HG02840 (cell line): ENCODE data around the gene CABYR.

ENCODE experiments used
- ATAC-seq: cut with Tn5 transposase; IDR thresholded peaks from one replicate; pipeline ENCODE4 v1.9.1; 2021; ENCODE audit warnings: mild to moderate bottlenecking, moderate library complexity, moderate number of reproducible peaks; ENCODE audit not compliant: unreplicated experiment, low FRiP score

Gene CABYR, protein sequence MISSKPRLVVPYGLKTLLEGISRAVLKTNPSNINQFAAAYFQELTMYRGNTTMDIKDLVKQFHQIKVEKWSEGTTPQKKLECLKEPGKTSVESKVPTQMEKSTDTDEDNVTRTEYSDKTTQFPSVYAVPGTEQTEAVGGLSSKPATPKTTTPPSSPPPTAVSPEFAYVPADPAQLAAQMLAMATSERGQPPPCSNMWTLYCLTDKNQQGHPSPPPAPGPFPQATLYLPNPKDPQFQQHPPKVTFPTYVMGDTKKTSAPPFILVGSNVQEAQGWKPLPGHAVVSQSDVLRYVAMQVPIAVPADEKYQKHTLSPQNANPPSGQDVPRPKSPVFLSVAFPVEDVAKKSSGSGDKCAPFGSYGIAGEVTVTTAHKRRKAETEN

DNA sequence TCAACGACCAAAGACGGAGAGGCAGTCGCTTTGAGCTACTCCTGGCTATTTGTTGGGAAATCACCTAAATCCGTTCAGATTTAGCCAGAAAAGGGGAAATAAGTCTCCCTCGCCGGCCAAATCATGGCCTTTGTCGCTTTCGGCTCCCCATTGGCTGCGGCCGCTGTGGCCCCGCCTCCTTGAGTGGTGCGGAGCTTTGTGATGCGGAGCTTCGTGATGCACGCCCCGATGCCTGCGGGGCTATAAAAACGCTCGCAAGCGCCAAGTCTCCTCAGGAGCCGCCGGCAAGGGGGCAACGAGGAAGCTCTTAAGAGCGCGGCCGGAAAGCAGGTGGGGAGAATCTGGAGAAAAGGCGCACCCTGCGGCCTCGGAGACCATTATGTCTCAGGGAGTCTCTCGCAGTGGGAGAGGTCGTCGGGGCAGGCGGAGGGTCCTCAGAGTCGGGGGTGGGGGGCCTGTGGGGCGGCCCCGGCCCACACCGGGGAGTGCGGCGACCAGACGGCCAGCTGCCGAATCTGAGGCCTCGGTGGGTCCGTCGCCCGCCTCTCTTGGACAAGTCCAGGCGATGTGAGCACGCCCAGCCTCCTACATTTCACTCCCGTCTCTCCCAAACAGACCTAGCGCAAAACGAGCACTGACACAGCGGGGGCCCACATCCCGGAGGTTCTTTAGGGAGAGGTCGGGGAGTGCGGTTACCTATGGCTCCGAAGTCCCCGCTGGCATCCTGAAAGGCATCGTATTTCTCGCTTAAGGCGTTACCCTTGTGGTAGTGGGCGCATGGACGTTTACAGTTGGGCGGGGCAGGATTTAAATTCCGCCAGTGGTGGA lies at the start of gene CABYR:
CABYR (plus strand) TSS at position 274 of the 828 bp plus-strand sequence. CDS start 4,053 bp downstream, outside the sequence.
- ATAC-seq = no peak

DNA sequence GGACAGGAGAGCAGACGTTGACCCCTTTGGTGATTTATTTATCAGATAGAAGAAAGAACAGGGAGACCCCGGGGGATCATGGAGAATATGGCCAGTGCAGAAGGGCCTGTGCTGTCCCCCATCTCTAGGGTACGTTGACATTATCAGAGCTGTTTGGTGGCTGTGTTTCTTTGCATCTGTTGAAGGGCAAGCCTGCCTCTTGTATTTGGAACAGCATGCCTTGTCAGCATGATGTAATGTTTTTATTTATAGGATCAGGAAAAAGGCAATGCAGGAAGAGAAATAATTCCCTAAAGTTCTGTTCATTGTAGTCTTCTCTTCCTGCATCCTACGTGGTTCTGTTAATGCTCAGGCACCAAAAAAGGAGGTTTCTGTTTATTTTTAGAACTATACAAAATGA lies 49.8 kb upstream of the CABYR start:
- no peak for ATAC-seq

DNA sequence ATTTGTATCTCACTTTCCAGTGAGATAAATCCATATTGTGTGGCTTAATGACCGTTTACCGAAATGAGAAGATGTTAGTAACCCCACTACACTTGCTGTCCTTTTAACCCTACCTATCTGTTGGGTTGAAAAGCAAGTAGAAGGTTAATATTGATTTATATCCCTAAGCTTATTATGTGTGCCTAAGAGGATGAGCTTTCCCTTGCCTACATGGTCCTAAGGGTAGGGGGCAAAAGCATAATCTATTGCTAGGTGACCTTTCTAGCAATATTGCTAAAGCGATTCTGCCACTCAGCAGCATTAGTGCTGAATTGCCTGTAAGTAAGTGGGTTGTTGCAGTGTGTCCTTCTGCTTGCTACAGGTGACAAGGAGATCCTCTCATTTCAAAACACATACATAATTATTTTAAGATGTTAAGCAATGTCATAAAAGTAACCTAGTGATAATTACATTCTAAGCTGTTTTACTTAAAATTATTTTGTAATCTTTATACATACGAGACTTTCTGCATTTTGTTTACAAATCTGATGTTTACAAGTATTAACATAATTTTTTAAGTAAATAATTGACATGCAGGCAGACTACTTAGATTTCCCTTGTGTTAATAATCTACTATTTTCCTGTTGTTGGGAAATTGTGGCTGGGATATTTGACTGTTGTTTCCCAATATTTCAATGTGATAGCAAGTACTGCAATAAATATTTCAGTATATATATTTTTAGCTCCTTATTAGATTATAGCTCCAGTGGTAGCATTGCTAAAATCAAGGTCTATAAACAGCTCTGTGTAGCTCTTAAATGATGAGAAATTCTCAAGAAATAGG lies 49.1 kb upstream of the CABYR start:
- ATAC-seq = no peak

DNA sequence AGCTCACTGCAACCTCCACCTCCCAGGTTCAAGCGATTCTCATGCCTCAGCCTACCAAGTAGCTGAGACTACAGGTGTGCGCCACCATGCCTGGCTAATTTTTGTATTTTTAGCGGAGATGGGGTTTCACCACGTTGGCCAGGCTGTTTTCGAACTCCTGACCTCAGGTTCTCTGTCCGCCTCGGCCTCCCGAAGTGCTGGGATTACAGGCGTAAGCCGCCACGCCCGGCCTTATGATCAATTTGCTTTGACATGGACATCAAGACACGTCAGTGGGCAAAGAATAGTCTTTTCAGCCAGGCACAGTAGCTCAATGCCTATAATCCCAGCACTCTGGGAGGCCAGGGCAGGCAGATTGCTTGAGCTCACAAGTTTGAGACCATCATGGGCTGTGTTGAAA lies 48.0 kb upstream of the CABYR start:
- no peak for ATAC-seq

DNA sequence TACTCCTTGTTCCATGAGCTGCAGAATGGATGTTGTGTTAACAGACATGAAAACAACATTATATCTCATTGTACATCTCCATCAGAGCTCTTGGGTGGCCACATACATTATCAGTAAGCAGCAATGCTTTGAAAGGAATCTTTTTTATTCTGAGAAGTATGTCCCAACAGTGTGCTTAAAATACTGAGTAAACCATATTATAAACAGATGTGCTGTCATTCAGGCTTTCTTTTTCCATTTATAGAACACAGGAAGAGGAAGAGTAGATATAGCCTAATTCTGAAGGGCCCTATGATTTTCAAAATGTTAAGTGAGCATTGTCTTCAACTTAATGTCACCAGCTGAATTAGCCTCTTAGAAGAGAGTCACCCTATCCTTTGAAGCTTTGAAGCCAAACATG lies 44.3 kb upstream of the CABYR start:
- no peak for ATAC-seq

DNA sequence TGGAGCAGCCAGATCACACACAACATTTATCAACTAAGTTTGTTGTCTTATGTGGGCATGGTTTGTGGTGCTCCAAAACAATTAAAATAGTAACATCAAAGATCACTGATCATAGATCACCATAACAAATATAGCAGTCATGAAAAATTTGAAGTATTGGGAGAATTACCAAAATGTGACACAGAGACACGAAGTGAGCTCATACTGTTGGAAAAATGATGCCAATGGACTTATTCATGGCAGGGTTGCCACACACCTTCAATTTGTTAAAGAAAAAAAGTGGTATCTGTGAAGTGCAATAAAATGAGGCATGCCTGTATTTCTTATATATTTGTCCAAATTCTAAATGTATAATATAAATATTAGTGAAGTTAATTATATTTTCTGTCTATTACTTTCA lies 42.9 kb upstream of the CABYR start:
- no peak for ATAC-seq

DNA sequence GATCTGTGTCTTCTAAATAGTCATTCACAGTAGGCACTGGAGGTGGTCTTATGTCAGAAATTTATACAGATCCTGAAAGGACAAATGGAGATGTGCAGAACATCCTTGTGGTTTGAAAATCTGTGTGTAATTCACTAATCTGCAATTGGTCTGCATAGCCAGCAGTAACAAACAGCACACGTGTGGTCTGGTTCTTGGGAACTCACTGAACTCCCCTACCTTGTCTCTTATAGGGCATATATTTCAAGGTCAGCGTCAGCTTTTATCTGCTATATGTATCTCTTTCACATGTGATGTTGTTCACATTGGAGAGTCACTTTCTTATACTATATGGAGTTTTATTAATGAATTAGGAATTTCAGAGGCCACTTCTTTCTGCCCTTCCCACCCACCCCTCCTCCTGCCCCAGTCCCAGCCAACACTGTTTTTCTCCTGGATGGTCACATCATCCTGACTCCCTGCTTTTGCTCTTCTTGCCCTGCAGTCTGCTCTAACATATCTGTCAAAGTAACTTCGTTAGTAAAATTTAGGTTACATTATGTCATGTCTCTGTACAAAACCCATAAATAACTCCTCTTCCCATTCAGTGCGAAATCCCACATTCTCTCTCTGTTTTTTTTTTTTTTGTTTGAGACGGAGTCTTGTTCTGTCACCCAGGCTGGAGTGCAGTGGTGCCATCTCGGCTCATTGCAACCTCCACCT lies 35.4 kb upstream of the CABYR start:
- ATAC-seq = no peak

DNA sequence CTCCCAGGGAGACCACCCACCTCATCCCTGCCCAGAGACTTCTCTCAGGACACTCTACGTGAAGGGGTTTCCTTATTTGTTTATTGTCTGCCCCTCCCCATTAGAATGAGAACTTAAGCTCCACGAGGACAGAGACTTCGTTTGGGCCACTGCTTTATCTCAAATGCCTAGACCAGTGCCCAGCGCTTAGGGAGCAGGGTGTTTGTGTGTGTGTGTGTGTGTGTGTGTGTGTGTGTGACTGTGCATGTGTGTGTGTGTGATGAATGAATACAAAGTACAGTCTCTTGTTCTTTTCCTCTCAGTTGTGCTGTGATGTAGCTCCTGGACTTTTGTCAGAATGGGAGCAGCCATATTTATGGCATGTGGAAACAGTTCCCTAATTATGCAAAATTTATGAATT lies 34.4 kb upstream of the CABYR start:
- ATAC-seq = no peak

DNA sequence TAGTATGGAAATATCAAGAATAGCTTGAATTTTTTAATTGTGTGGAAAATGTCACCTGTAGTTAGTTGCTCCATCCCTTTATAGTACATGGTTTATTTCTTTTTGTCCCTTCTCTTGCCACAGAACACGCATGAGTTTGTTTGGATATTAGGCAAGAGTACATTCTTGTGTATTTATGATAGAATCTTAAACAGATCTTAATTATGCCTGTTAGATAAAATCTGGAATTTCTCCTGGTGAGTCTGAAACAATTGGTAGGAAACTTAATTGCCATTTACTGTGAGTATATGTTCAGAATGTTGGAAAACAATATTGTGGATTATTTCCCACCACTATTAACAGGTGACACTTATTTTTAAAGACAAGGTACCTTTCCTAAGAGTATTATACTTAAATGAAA lies 30.2 kb upstream of the CABYR start:
- no peak for ATAC-seq

DNA sequence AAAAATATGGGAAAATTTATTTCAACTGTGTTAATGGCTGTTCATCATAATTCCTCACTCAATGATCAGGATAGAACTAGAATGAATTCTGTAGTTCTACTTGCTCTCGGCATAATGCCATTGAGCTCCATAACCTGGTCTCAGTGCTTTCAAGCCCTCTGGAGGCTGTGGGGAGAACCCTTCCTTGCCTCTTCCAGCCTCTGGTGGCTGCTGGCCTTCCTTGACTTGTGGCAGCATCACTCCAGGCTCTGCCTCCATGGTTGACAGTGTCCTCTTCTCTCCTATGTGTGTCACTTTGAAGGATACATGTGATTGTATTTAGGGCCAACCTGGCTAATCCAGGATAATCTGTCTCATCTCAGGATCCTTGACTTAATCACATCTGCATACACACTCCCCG lies 26.9 kb upstream of the CABYR start:
- no peak for ATAC-seq

DNA sequence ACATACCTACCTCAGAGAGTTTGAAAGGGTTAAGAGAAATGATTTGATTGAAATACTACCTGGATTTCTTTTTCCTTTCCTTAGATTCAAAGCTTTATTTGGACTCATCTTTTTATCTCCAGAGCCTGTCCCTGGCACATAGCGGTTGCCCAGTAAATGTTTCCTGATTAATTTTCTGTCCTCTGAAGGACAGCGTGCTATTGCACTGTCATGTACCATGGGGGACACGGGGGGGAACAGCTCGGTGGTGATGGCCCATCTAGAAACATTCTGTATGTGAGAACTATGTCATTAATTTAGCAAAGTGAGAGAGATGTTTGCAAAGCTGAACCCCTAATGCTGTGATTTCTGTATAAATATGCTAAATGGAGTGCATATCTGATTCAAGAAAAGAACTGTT lies 26.4 kb upstream of the CABYR start:
- ATAC-seq = no peak

DNA sequence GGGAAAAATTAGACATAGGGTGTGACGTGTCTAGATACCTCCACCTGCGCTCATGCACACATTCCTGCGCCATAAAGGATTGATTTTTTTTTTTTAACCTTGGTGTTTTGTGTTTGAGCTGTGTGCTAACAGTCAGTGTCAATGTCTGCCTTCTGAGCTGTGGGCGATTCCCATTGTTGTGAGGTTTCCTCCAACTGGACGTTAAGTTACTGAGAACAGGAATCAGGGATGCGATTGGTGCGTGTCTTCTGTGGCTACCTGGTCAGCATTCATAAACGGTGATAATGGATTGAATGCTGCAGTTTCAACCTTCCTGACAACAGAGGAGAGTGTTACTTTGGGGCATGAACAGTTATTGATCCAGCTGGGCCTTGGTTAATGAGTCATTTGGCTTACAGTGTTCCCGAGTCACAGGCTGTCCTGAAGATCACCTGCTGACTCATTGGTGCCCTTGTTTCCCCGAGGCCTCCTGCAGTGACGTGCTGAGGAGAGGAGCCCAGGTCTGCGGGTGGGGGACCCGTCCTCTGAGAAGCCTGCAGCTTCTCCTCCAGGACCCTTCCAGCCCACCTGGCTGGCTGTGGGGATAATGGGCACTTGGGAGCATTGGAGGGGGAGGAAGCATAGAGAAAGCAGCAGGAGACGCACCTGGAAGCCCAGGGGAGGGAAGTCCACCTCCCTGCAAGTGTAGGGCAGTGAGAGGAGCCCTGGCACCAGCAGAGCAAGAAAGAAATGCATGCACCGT lies 25.8 kb upstream of the CABYR start:
- no peak for ATAC-seq

DNA sequence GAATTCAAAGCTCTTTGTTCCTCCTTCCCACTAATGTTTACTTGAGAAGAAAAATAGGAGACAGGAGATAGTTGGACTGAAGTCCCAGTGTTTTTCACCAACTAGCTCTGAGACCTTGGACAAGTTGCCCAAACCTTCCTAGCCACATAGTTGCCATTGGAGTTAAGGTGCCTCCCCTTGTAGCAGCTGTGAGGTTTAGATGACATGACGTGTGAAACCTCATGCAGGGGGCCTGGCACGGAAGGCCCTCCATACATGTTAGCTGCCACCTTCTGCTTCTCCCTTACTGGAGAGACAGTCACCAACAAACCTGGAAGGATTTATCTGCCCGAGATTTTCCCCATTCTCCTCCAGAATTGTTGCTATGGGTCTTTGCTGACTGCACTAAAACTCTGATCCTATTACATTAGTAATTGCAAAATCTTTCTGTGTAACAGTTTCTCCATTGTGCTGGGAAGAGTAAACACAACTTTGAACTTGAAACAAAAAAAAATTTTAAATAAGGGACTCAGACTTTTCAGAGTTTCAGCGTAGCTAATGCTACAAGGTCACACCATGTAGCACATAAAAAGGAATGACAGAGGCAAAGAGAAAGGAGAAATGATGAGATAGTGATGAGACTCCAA lies 23.8 kb upstream of the CABYR start:
- no peak for ATAC-seq

DNA sequence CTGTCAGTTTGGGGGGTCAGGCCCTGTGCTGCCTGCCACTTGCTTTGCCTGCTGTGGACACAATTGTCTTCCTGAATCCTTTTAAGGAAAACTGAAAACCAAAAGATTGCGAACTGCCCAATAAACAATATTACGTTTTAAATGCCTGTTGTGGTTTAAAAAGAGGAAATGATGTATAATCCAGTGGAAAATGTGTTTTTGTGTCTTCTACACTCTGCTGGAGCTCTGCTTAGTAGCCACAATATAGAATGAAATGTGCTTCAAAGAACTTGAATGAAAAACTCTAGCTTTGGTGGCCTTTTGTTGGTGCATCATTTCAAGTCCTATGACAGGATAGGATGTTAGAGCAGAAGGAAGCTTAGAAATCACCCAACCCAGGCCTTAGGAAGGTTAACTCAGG lies 23.2 kb upstream of the CABYR start:
- ATAC-seq = no peak

DNA sequence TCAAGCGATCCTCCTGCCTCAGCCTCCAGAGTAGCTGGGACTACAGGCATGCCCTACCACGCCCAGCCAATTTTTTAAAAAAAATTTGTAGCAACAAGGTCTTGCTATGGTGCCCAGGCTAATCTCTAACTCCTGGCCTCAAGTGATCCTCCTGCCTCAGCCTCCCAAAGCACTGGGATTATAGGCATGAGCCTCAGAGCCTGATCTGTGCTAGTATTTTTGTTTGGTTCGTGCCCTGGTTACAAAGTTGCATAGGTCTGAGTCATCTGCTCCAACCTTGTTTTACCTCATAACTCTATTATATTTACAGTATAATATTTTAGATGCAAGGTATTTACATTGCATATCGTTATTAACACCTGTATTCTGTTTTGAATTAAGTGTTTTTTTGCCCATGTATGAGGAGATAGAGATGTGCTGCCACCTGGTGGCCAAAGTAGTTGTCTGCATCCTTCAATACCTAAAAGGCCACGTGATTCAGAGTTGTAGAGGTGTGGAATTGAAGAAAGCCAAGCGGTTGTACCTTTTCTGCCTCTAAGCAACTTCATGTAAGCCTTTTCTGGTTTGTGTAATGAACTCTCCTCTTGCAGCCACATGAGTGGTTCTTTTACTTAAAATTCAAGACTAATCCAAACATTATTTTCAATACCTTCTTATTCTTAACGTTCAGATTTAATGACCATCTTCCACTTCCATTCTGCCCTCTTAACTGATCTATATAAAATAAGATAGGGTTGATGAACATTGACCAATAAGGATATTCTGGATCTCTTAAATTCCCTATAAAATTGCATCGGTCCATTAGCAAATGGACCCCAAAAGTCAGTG lies 19.9 kb upstream of the CABYR start:
- no peak for ATAC-seq

DNA sequence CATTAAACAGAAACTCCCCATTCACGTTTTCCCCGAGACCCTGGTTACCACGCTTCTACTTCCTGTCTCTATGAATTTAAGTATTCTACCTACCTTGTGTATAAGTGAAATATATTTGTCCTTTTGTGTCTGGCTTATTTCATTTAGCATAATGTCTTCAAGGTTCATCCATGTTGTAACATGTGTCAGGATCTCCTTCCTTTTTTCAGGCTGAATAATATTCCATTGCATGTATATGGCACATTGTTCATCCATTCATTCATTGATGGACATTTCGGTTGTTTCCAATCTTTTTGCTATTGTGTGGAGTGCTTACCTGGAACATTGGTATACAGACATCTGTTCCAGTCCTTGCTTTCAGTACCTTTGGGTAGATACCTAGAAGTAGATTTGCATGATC lies 18.2 kb upstream of the CABYR start:
- no peak for ATAC-seq

DNA sequence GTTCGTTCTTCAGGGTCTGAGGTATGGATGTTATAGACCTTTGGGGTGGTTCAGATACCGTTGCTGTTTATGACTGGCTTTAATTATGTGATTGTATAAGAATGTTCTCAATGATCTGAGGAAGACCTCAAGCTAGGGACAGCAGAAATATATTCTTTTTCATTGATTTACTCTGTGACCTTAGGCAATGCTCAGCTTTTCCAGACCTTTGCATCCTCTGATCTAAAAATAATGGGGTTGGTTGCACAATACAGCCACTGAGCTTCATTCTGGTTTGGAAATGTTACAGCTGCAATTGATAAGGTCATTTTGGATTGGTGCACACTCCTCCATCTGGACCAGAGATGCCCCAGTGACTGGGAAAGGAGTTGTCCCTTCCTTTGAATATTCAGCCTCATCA lies 17.2 kb upstream of the CABYR start:
- no peak for ATAC-seq

DNA sequence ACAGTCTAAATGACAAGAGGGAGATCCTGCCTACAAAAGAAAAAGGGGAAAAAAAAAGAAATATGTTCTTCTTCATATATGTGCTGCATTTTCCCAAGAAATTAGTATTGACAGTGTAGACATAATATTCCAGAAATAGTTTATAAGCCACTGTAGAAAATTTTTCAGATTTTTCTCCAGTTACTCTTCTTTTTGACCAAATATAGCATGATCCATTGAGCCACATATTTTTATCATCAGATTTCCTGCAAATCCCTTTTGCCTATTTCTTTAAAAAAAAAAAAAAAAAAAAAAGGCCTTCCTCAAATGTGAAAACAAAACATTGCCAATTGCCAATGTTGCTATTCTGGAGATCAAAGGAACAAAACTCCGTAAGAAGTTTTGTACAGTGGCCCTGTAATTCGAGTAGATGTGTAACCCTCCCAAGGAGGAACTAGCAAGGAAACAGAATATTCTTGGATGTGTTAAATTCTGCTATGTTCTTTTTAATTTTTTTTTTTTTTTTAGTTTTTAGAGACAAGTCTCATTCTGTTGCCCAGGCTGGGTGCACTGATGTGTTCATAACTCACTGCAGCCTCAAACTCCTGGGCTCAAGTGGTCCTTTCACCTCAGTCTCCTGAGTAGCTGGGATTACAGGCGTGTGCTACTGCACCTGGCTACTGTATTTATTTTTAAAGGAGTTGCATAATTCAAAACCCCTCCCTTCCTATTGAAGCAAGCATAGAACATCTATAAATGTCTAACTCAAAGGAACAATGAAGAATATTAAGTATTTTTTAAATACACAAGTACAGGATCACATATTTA lies 12.5 kb upstream of the CABYR start:
- ATAC-seq = no peak
